Measurements from ENCODE around the gene NHLRC4.

The NHLRC4 gene

DNA sequence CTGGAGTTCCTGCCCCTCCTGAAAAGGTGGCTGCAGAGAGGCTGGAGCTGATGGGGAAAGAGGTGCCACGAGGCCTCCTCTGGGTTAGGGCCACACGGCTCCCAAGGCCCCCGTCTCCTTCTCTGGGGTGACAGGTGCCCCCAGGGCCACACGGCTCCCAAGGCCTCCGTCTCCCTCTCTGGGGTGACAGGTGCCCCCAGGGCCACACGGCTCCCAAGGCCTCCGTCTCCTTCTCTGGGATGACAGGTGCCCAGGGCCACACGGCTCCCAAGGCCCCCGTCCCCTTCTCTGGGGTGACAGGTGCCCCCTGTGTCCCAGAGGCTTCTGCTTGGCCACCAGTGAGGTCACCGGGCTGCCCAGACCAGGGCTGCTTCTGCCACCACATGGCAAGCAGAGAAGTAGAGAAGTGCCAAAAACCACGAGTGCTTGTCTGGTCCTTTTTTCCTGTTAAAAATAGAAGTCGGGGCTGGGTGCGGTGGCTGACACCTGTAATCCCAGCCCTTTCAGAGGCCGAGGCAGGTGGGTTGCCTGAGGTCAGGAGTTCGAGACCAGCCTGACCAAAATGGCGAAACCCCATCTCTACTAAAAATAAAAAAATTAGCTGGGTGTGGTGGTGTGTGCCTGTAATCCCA, 35.2 kb upstream of the NHLRC4 start:
- DNase-seq, result no peak

DNA sequence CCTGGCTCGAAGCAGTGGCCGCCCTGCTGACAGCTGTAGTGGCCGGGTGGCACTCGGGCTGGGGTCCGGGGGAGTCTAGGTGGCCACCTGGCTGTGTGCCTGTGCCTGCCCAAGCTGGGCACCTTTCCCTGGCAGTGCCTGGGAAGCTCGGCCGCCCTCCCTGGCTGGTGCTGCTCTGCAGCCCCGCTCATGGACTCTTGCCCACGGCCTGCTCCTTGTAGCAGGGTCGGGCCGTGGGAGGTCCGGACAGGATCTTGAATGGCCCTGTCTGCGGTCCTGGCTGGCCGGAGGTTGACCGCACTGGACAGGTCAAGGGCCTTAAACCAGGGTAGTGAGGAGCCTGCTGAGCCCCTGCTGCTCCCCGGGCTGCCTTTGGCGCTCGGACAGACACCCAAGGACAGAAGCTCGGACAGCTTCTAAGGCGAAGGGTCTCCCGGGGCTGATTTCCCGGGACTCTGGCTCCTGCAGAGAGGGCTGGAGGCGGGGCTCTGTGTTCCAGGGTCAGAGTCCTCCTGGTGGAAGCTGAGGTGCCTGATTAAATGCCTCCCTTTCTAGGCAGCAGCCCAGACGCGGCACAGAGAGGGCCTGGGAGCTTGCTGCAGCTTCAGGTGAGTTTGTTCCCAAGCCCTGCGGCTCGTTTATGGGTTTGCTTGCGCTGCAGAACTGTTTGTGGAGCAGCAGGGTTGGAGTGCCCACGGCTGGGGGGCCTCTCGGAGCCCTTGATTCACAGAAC, 33.2 kb upstream of the NHLRC4 start:
- DNase-seq, result no peak

DNA sequence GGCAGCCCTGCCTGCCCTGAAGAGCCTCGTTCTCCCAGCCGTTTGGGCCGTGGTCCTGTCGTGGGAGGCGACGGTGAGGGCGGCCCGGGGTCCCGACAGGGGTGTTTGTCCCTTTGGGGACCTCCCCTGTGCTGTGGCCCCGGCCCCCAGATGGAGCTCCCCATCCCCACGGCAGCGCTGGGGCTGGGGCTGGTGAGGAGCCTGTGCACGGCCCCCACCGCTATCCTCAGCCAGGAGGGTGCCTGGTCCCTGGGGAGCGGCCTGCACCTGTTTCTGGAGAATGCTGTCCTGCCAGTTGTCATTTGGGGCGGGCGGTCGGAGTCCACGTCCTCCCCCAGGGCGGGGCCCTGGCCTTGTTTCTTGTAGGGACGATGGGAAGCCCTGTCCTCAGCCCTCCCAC, 32.7 kb upstream of the NHLRC4 start:
- DNase-seq, result no peak

DNA sequence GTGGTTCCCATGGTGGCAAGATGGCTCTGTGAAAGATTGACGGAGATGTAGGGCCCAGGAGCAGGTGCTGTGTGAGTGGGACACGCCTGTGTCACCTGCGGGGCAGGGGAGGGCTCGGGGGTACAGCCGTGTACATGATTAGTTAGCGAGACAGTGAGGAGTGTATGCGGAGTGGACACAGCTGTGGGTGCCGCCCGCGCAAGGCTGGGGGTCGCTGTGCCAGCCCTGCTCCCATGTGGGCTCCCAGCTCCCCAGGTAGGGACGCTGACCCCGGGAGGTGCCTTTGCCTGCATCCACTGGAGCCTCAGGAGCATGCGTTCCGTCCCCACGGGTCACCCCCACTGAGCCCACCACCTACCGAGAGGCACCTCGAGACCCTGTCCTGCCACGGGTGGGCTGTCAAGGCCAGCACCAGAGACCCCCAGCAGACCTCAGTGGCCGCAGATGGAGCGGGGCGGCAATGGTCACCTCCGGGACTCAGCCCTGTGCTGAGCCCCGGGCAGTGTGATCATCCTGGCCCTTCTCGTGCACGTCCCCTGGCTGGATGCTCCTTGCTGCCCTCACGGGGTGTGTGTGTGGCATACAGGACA, 31.9 kb upstream of the NHLRC4 start:
- no peak for DNase-seq

DNA sequence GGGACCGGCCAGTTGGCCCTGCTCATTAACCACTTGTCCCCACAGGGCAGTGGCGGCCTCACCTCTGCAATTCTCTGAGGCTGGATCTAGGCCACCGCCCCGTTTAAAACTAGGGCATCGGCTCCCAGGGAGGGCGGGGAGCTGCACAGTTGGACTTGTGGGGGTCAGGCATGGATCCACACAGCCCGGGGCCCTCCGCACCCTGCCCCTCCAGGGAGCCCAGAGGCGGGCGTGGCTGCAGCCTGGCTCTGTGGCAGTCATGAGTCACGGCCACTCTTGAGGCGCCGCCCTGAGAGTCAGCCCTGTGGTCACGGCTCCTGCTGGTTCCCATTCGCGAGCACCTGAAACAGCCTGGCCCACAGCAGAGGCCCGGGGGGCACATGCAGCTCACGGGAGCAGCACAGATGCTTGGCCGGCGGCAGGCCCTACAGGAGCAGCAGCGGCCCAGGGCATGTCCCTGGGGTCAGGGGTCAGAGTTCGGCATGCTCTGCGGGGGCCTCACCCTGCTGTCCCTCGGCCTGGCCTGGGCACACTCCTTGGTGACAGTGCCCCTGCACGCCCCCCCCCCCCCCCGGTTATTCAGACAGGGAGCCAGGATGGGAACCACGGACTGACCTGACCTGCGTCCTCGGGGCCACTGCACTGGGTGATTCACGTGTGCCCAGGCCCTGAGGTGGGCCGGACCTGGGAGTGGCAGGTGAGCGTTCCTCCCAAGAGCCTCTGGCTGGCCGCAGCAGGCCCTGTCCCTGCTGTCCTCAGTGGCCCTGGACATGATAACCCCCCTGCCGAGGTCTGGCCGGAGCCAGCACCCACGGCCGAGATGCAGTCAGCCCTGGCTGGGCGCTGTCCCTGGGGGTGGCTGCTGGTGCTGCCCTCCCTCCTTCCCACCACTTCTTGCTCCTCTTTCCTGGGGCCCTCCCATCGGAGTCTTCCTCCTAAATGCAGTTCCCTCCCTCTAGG, 31.1 kb upstream of the NHLRC4 start:
- peak; percentile 16 for DNase-seq

DNA sequence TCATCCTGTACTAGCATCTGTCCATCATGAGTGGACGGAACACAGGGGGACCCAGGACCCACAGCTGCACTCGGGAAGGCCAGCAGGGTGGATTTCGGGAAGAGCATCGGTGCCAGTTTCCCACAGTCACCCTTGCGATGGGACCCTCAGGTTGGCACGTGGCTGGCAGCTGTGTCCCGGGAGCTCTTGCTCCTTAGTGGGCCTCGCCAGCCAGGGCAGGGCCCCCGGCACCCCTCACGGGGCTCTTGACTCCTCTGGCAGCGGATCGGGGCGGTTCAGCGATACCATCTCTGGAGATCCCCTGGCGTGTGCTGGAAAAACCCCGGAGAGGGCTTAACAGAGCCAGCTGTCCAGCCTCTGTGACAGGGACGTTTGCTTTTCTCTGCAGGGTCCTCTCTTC, 30.1 kb upstream of the NHLRC4 start:
- DNase-seq, result no peak

DNA sequence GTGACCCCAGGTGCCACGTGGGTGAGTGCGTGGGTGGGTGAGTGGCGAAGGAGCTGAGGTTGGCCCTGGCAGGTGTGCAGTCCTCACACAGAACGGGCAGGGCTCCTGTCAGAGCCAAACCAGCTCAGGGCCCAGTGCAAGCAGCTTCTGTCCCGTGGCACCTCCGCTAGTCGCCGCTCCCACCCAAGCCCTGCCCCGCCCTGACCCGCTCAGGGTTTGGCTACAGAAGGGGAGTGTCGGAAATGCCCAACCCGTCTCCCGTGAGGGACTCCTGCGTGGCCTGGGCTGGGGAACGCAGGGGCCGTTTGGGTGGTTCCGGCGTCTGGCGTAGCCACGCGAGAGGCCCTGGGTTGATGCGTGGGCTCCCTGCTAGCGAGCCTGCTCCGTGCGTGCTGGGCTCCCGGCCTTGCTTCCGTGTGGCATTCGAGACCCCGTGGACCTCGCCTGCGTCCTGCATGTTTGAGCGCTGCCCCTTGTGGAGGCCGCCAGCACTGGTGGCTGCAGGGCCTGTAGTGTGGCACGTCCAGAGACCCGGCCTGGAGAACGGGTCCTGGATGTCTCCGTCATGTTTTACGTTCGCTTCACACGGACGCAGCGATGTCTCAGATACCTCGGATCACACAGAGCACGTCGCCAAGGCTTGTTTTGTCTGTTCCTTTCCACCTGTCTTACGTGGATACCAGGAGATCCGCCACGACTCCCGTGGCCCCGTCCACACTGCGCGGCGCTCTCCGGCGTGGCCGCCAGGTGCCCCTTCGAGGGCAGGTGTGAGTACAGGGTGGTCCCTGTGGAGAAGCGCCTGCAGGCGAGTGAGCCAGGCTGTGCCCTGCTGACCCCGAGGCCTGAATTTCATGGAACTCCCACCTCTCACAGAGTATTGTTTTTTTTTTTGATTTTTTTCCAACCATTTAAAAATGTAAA, 29.1 kb upstream of the NHLRC4 start:
- no peak for DNase-seq

DNA sequence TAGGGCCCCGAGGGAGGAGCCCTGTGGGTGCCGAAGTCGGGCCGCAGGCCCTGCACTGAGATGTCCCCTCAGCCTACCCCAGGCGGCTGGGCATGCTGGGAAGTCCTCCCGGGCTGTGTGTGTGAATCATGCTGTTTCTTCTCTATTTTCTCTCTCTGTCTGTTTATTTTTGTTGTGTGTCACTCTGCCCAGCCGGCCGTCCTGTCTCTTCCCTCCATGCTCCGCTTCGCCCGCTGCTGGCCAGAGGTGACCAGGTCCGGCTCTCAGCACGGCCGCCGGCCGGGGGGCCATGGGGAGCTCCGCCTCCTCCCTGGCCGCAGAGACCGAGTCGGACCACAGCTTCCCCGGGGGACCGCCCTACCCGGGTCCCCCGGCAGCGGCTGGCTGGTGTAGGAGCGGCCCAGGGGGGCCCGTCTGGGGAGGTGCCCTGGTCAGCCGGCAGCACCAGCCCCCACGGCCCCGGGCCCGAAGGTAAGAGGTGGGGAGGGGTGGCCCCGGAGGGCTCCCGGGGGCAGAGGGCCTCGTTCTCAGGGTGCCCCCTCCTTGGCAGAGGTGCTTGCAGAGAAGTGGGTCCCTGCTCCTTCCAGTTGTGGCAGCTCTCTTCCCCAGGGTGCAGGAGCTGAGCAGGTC, 26.8 kb upstream of the NHLRC4 start:
- DNase-seq, result no peak

DNA sequence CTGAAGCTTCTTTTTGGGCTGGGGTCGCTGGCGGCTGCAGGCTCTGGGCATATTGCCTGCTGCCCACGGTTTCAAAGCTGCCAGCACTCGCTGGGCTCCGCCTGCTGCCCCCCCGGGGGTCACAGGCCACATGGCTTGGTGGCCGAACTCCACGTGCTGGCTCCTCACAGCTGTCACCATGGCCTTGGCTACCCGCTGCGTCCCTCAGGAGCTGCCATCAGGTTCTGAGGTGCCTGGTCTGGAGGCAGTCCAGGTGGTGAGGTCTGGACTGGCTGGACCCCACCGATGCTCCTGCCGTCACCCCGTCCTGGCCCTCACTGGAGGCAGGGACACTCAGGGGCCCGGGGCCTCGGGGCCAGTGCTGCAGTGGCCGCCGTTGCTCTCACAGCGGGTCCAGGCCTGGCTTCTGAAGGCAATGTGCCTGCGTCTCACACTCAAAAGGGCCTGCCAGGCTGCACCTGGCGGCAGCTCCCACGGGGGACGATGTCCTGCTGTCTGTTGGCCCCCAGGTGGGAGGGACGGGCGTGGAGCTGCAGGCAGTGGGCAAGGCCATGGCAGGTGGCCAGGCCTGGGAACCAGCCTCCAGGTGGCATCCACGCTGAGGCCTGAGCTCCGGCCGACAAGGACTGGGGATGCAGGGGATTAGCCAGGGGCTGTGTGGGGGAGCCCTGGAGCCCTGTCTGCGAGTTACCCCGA, 26.0 kb upstream of the NHLRC4 start:
- no peak for DNase-seq

DNA sequence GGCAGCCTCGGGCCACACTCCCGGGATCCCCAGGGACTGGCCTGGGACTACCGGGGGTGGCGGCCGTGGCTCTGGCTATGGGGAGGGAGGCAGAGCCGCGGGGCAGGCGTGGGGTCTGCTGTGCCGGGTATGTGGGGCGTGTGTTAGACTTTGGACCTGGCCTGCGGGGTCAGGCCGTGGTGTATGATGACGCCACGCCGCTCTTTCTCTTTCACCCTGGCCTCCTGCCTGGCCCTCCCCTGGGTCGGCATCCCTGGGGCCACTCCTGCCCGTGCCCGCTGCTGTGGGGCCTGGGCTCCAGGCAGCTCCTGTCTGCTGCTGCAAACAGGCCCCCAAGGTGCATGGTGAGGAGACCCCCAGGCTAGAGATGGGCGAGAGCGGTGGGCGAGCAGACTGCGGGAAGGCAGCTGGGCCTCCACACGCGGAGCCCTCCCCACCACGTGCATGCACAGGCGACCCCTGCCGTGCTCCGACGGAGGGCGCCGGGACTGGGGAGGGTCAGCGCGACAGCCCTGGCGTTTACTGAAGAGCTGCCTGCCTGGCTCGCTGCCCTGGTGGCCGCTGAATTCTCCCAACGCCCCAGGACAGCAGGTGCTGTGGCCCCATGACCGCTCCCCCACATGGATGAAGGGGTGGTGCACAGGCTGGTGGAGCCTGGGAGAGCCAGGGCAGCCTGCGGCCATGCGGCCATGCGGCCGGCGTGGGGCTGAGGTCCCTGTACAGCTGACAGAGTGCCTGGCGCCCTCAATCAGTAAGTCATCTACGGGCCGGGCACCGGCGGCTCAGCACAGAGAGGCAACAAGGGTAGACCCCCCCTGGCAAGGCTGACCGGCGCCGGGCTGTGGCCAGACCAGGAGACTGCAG, 23.3 kb upstream of the NHLRC4 start:
- no peak for DNase-seq

DNA sequence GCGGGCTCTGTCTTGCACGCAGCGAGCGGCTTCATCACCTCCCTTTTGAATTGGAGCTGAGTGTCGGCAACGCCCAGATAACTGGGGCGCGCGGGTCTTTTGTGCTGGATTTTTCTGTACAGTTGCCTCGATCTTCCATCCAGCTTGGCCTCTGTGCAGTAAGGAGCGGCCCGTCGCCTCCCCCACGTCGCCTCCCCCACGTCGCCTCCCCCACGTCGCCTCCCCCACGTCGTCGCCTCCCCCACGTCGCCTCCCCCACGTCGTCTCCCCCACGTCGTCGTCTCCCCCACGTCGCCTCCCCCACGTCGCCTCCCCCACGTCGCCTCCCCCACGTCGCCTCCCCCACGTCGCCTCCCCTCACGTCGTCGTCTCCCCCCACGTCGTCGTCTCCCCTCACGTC, 22.3 kb upstream of the NHLRC4 start:
- DNase-seq, result no peak

DNA sequence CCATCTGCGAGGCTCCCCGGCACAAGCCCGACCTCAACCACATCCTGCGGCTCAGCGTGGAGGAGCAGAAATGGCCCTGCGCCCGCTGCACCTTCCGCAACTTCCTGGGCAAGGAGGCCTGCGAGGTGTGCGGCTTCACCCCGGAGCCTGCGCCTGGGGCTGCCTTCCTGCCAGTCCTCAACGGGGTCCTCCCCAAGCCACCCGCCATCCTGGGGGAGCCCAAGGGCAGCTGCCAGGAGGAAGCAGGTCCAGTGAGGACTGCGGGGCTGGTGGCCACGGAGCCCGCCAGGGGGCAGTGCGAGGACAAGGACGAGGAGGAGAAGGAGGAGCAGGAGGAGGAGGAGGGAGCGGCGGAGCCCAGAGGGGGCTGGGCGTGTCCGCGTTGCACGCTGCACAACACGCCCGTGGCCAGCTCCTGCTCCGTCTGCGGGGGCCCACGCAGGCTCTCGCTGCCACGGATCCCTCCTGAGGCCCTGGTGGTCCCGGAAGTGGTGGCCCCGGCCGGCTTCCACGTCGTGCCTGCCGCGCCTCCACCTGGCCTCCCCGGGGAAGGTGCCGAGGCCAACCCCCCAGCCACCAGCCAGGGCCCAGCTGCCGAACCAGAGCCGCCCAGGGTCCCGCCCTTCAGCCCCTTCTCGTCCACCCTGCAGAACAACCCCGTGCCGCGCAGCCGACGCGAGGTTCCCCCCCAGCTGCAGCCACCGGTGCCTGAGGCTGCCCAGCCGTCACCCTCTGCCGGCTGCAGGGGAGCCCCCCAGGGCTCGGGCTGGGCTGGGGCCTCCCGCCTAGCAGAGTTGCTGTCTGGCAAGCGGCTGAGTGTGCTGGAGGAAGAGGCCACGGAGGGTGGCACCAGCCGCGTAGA, 19.7 kb upstream of the NHLRC4 start:
- peak; percentile 70 for DNase-seq

DNA sequence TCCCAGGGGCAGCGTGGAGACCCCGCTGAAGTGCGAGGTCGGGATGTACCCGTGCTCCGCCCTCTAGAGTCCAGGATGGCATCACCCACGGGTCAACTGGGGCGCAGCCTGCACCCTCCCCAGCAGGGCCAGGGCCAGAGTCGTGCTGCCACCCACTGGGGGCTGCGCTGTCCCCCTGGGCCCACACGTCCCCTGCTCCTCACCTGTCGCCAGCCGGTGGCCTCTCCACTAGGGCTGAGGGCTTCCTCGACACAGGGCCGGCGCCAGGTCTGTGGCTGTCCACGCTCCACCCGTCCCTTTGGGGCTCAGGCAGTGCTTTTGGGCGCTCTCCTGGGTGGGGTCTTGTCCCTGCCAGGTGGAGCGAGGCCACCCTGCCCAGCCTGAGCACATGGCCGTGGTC, 18.2 kb upstream of the NHLRC4 start:
- DNase-seq, result no peak

DNA sequence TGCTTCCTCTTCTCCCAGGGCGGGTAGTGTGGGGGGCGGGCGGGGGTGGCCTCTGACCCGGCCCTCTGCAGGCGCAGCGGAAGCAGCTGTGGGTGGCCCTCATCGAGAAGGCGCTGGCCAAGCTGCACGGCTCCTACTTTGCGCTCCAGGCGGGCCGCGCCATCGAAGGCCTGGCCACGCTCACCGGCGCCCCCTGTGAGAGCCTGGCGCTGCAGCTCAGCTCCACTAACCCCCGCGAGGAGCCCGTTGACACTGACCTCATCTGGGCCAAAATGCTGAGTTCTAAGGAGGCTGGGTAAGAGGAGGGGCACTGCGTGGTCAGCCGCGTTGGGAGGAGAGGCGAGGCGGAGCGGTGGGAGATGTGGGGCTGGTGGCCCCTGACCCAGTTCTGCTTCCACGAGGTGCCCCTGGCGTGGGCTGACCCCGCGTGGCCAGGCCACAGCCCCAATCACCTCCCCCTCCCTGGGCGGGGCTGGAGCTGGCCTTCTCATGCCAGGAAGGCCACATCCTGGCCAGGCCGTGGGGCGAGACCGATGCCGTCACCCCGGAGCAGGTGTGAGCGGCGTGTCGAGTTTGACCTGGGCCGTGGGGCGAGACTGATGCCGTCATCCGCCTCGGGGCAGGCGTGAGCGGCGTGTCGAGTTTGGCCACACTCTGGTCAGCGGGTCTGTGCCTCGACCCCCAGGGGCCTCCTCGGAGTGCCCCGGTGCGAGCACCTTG, 17.1 kb upstream of the NHLRC4 start:
- DNase-seq, result no peak

DNA sequence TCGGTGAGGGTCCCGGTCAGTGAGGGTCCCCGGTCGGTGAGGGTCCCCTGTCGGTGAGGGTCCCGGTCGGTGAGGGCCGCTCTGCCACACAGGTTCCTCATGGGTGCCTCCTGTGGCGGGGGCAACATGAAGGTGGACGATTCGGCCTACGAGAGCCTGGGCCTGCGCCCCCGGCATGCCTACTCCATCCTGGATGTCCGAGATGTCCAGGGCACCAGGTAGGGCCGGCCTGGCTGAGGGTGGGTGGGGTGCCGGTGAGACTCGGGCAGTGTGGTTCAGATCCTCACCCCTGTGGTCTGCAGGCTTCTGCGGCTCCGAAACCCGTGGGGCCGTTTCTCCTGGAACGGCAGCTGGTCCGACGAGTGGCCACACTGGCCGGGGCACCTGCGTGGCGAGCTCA, 15.6 kb upstream of the NHLRC4 start:
- no peak for DNase-seq

DNA sequence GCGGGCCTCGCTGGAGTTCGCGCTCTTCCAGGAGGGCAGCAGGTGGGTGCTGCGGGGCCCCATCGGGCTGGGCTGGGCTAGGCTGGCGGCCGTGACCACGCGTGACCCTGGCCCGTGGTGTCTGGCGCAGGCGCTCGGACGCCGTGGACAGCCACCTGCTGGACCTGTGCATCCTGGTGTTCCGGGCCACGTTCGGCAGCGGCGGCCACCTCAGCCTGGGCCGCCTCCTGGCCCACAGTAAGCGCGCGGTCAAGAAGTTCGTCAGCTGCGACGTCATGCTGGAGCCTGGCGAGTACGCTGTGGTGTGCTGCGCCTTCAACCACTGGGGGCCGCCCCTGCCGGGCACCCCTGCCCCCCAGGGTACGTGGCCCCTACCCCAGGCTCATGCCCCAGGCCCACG, 14.6 kb upstream of the NHLRC4 start:
- DNase-seq, result no peak

DNA sequence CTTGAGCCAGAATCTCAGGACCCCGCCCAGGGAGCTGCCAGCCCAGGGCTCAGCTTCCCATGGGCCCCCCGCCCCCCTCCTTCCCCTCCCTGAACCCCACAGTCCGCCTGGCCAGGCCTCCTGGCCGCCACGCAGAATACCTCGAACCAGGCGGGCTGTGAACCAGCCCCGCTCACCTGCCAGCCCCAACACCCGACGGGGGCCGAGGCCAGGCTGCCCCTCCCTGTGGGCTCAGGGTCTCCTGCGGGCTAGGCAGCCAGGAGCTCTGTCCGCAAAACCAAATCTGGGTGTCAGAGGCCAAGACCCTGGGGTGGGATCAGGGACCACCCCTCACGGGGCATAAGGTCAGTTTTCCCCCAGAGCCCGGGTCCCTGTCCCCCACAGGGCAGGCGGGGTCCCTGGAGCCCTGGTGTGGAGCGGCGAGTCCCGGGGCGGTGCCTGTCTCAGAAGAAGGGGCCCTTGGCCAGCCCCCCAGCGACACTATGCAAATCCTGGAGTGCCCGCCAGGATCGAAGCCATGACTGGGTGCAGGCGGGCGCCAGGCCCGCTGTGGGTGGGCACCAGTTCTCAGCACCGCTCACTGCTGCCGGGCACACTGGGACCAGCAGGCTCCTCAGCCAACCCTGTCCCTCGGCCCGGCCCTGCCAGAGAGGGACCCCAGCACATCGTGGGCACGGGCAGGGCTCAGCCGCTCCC, 13.1 kb upstream of the NHLRC4 start:
- DNase-seq, result no peak

DNA sequence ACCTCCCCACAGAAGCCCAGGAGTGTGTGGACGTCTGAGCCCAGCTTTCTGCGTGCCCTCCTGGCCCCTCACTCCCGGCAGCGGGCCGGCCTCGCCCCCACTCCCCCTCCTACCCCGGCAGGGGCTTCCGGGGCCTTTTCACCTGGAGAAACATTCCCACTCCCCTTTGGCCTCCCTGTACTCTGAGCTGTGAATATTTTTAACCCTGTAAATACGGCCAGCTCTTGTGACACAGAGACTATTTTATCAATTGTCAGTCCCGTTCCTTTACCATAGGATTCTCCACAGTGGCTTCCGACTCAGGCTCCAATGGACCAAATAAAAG, 12.5 kb upstream of the NHLRC4 start:
- no peak for DNase-seq

Measured in suppressor macrophage treated with lipopolysaccharide for 4 hours (primary cell).